Spleen (tissue), 7 donors: ENCODE measurements around the gene PTPRM.

Experiments
- POLR2A ChIP-seq, 3 donors: fragments of 450-650 bp; IDR thresholded peaks; one replicate each; pipeline ENCODE4 v1.5.1; 2017; ENCODE audit warnings: antibody characterized with exemption in 3 of 3, mild to moderate bottlenecking in 1 of 3
- POLR2AphosphoS5 ChIP-seq, 3 donors: sonication (generic); formaldehyde crosslinking; IDR thresholded peaks; one replicate each; pipeline ENCODE4 v1.5.1; 2017; ENCODE audit warnings: antibody characterized with exemption in 3 of 3
- TF ChIP-seq, protein P1 (sequence below), 11 experiments: fragments of 200-600 bp in 7 of 11; fragments of 450-650 bp in 4 of 11; sonication (generic) in 4 of 11; IDR thresholded peaks in 8 of 11; conservative IDR thresholded peaks in 3 of 11; 1 replicate in 7 of 11; 2 replicates in 4 of 11; pipeline versions ENCODE4 v1.4.0 to v1.8.0; 2016 to 2021; ENCODE audit warnings: antibody characterized with exemption in 11 of 11, inconsistent platforms in 4 of 11, mild to moderate bottlenecking in 1 of 11
- donor health status: DM: no; HTN: no; CAD: no; lungs with moderate emphysema.
- donor health status: DM: no; HTN: no; CAD: no.
- donor health status: DM: no; HTN: no; CAD: no.

DNA sequence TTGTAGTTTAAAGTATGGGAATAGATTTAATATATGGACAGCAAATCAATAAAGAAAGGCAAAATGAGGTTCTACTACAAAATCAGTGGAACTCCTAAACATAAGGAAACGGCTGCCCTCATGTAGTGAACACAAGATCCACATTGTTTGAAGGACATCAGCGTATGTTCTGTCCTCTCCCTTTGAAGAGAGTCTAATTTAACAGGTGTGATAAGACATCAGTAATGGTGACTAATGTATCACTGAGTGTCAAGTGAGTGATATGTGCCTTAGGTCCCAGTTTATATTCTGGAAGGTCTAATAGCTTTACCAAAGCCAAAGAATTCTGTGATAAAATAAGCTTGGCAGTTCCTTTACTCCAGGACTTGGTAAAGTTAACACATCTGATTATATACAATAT, 248.7 kb downstream of the PTPRM start:
- TF ChIP-seq, protein P1, sequence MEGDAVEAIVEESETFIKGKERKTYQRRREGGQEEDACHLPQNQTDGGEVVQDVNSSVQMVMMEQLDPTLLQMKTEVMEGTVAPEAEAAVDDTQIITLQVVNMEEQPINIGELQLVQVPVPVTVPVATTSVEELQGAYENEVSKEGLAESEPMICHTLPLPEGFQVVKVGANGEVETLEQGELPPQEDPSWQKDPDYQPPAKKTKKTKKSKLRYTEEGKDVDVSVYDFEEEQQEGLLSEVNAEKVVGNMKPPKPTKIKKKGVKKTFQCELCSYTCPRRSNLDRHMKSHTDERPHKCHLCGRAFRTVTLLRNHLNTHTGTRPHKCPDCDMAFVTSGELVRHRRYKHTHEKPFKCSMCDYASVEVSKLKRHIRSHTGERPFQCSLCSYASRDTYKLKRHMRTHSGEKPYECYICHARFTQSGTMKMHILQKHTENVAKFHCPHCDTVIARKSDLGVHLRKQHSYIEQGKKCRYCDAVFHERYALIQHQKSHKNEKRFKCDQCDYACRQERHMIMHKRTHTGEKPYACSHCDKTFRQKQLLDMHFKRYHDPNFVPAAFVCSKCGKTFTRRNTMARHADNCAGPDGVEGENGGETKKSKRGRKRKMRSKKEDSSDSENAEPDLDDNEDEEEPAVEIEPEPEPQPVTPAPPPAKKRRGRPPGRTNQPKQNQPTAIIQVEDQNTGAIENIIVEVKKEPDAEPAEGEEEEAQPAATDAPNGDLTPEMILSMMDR (IDR thresholded peaks at IDR 0.05 in 8 of 11, conservative IDR thresholded peaks at IDR 0.05 in 3 of 11) = no peak
- TF ChIP-seq POLR2A (IDR thresholded peaks at IDR 0.05) = no peak
- TF ChIP-seq POLR2AphosphoS5 (IDR thresholded peaks at IDR 0.05) = no peak
